HG03460 (cell line): ENCODE data around the gene MUCL3.
"Not testable (repeated sequence)": the region's sequence is repeated elsewhere in the genome, so short reads cannot be mapped to it uniquely, and the experiment has no call there.

Source experiments
- ATAC-seq: cut with Tn5 transposase; IDR thresholded peaks from one replicate; pipeline ENCODE4 v1.9.1; 2021; ENCODE audit not compliant: unreplicated experiment

MUCL3 gene

GRCh38 chr6:30937265-30937664 lies 3.5 kb upstream of the MUCL3 start:
- no peak for ATAC-seq

DNA sequence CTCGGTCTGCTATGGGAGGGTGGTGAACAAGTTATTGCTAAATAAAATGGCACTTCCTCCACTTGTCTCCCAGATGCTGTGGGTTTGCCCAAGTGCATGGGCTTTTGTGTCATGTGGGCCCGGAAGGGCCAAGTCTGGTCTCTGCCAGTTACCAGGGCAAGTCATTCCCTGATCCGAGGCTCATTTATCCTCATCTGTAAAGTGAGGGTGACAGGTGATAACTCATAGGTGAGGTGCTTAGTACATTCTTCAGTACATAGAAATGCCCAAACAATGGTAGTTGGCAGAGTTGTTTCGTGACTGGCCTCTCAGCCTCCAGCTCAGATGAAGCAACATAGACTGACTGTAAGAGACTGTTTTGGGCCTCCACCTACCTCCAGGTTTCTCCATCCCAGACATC lies 2.0 kb upstream of the MUCL3 start:
- no peak for ATAC-seq

DNA sequence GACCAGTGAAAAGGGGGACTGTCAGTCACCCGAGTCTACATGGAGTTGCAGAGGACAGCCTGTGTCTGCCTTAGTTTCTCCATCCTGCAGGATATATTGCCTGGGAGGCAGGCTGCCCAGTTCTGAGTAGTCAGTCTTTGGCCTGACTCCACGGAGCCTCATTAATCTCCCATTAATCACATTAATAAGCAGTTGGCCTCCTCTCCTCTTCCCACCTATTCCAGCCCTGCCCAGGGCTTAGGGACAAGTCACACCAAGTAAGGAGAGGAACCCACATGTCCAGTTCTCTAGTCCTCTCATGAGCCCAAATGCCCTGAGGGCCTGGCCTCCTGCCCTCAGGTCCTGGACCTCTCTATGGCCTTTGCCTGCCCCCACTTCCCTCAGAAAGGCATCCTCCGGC lies 1.3 kb upstream of the MUCL3 start:
- ATAC-seq: no peak

DNA sequence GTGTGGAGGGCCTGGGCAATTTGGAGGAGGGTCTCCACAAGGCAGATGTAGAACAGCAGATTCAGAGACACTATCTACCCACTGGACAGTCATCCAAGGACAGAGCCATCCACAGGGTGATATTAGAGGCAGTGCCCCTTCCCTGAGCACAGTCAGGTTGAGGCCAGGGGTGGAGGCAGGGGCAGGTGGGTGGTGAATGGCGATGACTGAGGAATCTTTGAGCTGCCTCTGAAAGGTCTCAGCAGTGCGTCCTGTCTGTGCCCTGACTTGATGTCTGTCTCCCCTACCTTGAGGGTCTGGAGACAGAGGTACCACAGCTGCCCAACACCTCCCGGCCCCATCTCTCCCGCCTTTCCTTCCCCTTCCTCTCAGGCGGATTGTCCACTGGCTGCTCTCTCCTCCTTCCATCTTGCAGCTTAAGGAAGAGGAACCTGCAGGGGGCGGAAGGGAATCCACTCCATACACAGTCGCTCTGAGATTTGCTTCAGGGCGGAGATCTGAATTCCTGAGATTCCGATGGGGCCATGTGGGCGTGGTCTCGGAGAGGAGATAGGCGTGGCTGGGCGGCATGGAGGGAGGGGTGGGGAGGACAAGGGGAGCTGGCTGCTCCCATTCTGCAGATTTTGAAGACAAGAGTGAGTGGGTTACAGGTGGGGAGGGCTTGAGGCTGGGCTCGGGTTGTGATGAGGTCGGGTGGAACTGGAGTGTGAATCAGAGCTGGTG lies 1.7 kb downstream of the MUCL3 start:
- ATAC-seq: no peak

GRCh38 chr6:30944051-30944450 lies 3.3 kb downstream of the MUCL3 start:
- ATAC-seq: no peak

- ATAC-seq: no peak
Measured at GRCh38 chr6:30945281-30945680, 4.5 kb downstream of the MUCL3 start.

GRCh38 chr6:30947231-30947630 lies 6.5 kb downstream of the MUCL3 start:
- ATAC-seq: no peak

DNA sequence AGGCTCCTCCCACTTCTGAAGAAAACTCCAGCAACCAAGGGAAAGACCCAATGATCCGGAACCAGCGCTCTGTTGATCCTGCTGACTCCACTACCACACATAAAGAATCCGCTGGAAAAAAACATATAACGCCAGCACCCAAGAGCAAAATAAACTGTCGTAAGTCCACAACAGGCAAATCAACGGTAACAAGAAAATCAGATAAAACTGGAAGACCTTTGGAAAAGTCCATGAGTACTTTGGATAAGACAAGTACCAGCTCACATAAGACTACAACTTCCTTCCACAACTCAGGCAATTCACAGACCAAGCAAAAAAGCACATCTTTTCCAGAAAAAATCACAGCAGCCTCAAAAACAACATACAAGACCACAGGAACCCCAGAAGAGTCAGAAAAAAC lies 8.0 kb downstream of the MUCL3 start:
- ATAC-seq: no peak

DNA sequence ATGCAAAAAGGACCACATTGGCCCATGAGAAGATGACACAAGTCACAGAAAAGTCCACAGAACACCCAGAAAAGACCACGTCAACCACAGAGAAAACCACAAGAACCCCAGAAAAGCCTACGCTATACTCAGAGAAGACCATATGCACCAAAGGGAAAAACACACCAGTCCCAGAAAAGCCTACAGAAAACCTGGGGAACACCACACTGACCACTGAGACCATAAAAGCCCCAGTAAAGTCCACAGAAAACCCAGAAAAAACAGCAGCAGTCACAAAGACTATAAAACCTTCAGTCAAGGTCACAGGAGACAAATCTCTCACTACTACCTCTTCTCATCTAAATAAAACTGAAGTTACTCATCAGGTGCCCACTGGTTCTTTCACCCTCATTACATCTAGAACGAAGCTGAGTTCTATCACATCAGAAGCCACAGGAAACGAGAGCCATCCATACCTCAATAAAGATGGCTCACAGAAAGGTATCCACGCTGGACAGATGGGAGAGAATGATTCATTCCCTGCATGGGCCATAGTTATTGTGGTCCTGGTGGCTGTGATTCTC lies 11.2 kb downstream of the MUCL3 start:
- no peak for ATAC-seq

- no peak for ATAC-seq
Measured at GRCh38 chr6:30954631-30955366, 14.0 kb downstream of the MUCL3 start.

DNA sequence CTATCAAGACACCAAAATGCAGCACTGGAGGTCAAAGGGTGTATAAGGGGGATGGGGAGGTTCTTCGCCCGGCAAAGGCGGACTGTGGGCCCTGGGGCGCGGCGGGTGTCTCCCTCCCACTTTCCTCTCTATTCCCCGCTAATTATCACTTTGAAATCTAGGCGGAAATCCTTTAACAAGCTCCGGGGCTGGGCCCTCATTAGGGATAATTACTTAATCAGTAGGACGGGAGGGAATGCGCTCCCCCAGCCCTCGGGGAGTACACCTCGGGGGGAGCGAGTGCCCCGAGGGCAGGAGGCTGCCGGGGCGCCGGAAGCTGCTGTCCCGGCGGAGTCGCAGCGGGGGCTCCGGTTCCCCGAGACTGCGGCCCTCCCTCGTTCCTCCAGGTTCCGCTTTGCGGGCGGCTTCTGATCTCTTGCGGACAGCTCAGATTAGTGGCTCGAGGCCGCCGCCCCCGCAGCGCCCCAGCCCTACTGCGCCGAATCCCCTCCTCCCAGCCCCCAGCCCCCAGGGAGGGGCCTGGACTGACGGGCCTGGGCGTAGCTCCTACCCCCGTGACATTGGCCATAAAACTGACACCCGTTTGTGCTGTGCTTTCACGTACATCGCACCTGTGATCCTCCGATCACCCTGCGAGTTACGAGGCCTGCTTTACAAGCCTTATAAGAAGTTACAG lies 14.7 kb downstream of the MUCL3 start:
- no peak for ATAC-seq

- ATAC-seq: no peak
Measured at GRCh38 chr6:30957716-30958115, 16.9 kb downstream of the MUCL3 start.

DNA sequence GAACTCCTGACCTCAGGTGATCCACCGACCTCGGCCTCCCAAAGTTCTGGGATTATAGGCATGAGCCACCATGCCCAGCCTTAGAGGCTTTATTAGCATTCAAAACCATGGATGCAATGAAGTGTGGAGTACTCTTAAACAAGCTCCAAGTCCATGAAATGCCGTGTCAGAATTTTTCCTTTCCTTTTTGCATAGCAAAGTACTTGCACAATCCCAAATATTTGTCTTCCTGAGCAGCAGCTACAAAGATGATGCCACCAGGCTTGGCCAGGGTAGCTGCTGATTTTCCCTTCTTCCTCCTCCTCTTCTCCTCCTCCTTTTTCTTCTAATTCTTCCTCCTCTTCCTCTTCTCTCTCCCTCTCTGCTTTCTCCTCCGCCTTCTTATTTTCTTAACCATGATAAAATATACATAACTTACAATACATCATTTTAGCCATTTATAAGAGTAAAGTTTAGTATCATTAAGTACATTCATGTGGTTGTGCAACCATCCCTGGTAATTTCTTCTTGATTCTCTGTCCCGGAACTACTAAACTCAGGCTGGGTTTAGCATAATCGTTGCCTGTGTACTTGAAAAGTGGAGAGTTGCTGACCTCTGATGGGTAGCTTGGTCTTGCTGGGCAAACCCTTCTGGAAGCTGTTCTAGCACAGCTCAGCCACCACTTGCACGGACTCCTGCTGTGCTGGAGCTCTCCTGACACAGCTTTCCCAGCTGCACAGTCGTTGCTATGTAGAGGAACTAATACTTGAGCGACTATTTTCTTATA lies 20.3 kb downstream of the MUCL3 start:
- ATAC-seq: no peak

- ATAC-seq: no peak
Measured at GRCh38 chr6:30962716-30963115, 21.9 kb downstream of the MUCL3 start.

GRCh38 chr6:30963641-30964040 lies 22.9 kb downstream of the MUCL3 start:
- ATAC-seq: no peak

- no peak for ATAC-seq
Measured at GRCh38 chr6:30964075-30964474, 23.3 kb downstream of the MUCL3 start.

- no peak for ATAC-seq
Measured at GRCh38 chr6:30965140-30965601, 24.4 kb downstream of the MUCL3 start.

GRCh38 chr6:30966154-30966553 lies 25.4 kb downstream of the MUCL3 start:
- no peak for ATAC-seq

- ATAC-seq: not testable (repeated sequence)
Measured at GRCh38 chr6:30969171-30969570, 28.4 kb downstream of the MUCL3 start.

DNA sequence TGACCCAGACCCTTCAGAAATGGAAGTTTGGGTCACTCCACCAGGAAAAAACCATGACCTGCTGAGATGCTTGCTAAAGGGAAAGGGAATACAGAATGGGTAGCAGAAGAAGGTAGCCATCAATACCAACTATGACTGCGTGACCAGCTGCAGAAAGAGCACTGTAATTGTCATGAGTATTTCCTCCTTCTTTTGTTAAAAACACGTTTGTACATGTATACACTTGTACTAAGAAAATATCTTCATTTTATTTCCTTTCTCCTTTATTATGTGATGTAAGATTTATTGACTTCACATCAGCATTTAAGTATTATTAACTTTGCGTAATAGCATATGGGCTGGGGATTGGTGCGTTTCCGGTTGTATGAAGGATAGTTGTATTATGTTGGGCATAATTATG lies 30.2 kb downstream of the MUCL3 start:
- ATAC-seq: no peak

DNA sequence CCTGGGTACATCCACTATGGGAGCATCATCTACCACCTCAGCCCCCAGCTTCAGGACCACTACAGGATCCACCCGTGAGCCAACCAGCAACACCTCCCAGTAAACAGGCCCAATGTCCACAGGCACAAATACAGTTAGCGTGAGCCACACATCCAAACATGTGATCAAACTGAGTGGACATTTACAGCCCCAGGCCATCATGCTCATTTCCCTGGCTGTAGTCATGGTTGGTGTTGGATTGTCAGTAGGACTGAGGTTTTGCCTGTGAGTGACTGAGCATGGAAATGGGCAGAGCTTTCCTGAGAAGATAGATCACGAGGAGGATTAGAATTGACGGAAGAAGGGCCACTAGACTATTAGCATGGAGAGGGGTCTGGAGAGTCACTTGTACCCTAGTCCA lies 32.0 kb downstream of the MUCL3 start:
- no peak for ATAC-seq
